Sigmoid colon (tissue), 4 donors: Measurements from ENCODE around the gene MYCT1.

Experiments used
- POLR2A ChIP-seq, 2 donors: fragments of 450-650 bp; IDR thresholded peaks; one replicate each; pipeline ENCODE4 v1.6.1; 2016; ENCODE audit warnings: antibody characterized with exemption in 2 of 2, mild to moderate bottlenecking in 2 of 2, moderate library complexity in 2 of 2
- POLR2AphosphoS5 ChIP-seq, 4 donors: sonication (generic); formaldehyde crosslinking; IDR thresholded peaks; one replicate each; pipeline ENCODE4 v1.6.1; 2017; ENCODE audit warnings: antibody characterized with exemption in 4 of 4
- TF ChIP-seq, protein P1 (sequence below), 4 experiments: fragments of 450-650 bp in 3 of 4; fragments of 200-600 bp in 1 of 4; IDR thresholded peaks; one replicate each; pipeline ENCODE4 v1.5.1; 2016 to 2019; ENCODE audit warnings: antibody characterized with exemption in 4 of 4, mild to moderate bottlenecking in 3 of 4, moderate library complexity in 2 of 4

DNA sequence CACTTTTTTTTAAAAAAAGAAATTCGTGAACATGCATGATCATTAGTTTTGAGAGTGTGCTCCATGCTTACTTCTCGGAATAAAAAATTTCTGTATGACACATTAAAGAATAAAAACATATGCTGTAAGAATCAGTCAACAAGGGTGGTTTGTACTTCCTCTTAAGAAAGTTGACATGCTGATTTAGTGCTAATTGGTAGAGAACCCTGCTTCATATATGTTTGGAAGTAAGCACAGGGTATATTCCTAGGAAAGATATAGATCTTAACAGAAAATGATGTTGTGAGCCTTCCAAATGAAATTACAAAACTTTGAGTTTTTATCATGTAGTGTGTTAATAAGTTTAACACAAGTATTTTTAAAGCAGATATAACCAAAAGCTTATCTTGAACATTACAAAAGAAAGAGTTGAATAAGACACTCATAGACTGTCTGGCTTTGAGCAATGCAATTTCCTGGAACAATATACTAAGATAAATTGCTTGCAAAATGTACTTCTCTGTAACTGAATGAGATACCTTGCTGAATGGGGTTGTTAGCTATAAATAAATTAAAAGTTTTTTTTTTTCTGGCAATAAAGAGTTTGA is 39.1 kb downstream of the MYCT1 start:
- TF ChIP-seq, protein P1, sequence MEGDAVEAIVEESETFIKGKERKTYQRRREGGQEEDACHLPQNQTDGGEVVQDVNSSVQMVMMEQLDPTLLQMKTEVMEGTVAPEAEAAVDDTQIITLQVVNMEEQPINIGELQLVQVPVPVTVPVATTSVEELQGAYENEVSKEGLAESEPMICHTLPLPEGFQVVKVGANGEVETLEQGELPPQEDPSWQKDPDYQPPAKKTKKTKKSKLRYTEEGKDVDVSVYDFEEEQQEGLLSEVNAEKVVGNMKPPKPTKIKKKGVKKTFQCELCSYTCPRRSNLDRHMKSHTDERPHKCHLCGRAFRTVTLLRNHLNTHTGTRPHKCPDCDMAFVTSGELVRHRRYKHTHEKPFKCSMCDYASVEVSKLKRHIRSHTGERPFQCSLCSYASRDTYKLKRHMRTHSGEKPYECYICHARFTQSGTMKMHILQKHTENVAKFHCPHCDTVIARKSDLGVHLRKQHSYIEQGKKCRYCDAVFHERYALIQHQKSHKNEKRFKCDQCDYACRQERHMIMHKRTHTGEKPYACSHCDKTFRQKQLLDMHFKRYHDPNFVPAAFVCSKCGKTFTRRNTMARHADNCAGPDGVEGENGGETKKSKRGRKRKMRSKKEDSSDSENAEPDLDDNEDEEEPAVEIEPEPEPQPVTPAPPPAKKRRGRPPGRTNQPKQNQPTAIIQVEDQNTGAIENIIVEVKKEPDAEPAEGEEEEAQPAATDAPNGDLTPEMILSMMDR (IDR thresholded peaks at IDR 0.05), result no peak
- no peak for TF ChIP-seq POLR2A (IDR thresholded peaks at IDR 0.05)
- no peak for TF ChIP-seq POLR2AphosphoS5 (IDR thresholded peaks at IDR 0.05)
